SKM-1 treated with dmso at 0.1 percent for 144 hours (cell line): ENCODE data around the gene ACCS.

Experiments
- DNase-seq: peaks from one replicate; lab custom pipeline; 2025; ENCODE audit not compliant: unreplicated experiment; lab: John Stamatoyannopoulos, UW

The ACCS gene

GRCh38 chr11:44088377-44088776 is 22.3 kb downstream of the ACCS start:
- no peak for DNase-seq

- DNase-seq: no peak
Measured at GRCh38 chr11:44088871-44089270, 22.8 kb downstream of the ACCS start.

GRCh38 chr11:44090539-44090938 is 24.5 kb downstream of the ACCS start:
- DNase-seq: no peak

GRCh38 chr11:44094260-44094868 is 28.3 kb downstream of the ACCS start:
- DNase-seq: peak; percentile 64

GRCh38 chr11:44095506-44096359 is 29.7 kb downstream of the ACCS start, which contains the start of gene EXT2:
Gene EXT2 (plus strand): TSS chr11:44095678. CDS start chr11:44107713, 12,035 bp downstream.
- DNase-seq: peak; percentile 81

- no peak for DNase-seq
Measured at GRCh38 chr11:44096360-44097185, 30.5 kb downstream of the ACCS start.

GRCh38 chr11:44097821-44098220 is 31.8 kb downstream of the ACCS start:
- DNase-seq: no peak

GRCh38 chr11:44101098-44101497 is 35.0 kb downstream of the ACCS start:
- DNase-seq: no peak

GRCh38 chr11:44104481-44105294 is 38.6 kb downstream of the ACCS start:
- no peak for DNase-seq

GRCh38 chr11:44108260-44108659 is 42.2 kb downstream of the ACCS start:
- DNase-seq: no peak

- DNase-seq: peak; percentile 48
Measured at GRCh38 chr11:44110231-44110679, 44.2 kb downstream of the ACCS start.

GRCh38 chr11:44112091-44112821 is 46.2 kb downstream of the ACCS start:
- DNase-seq: no peak

GRCh38 chr11:44113018-44113417 is 46.9 kb downstream of the ACCS start:
- no peak for DNase-seq

GRCh38 chr11:44113572-44113971 is 47.5 kb downstream of the ACCS start:
- no peak for DNase-seq

GRCh38 chr11:44116234-44116830 is 50.3 kb downstream of the ACCS start:
- DNase-seq: no peak

GRCh38 chr11:44120169-44120568 is 54.1 kb downstream of the ACCS start:
- DNase-seq: no peak

- no peak for DNase-seq
Measured at GRCh38 chr11:44125598-44125997, 59.5 kb downstream of the ACCS start.

- DNase-seq: no peak
Measured at GRCh38 chr11:44126304-44126703, 60.2 kb downstream of the ACCS start.

GRCh38 chr11:44127130-44127529 is 61.1 kb downstream of the ACCS start:
- no peak for DNase-seq

- no peak for DNase-seq
Measured at GRCh38 chr11:44128729-44129128, 62.7 kb downstream of the ACCS start.
